Esophagus muscularis mucosa (tissue), 4 donors: Measurements from ENCODE around the gene ARHGEF6. TPM values are rescaled to one million over a fixed set of nuclear protein-coding genes. Genes with fewer than 3 reads are reported as not detected.

ENCODE experiments used
- DNase-seq: peaks from one replicate; pipeline ENCODE4 v3.0.0-alpha.2; 2017; ENCODE audit errors: extremely low spot score
- H3K27ac ChIP-seq, 4 donors: fragments of 200-600 bp; sonication (generic); replicated peaks in 1 of 4; 1 replicate in 3 of 4; 2 replicates in 1 of 4; pipeline ENCODE4 v1.5.1; 2016 to 2019; ENCODE audit warnings: mild to moderate bottlenecking in 1 of 4
- H3K27me3 ChIP-seq, 4 donors: fragments of 200-600 bp; sonication (generic); one replicate each; pipeline versions ENCODE4 v1.5.1 to v1.6.0; 2016 to 2019
- H3K36me3 ChIP-seq, 4 donors: fragments of 200-600 bp; sonication (generic); one replicate each; pipeline ENCODE4 v1.5.1; 2016 to 2019
- H3K4me1 ChIP-seq, 4 donors: fragments of 200-600 bp; sonication (generic); one replicate each; pipeline ENCODE4 v1.5.1; 2016 to 2019
- H3K4me3 ChIP-seq, 4 donors: fragments of 200-600 bp; sonication (generic); 1 replicate in 2 of 4; 2 replicates in 2 of 4; pipeline ENCODE4 v1.5.1; 2016 to 2019; ENCODE audit warnings: mild to moderate bottlenecking in 4 of 4, moderate library complexity in 1 of 4
- H3K9me3 ChIP-seq, 4 donors: fragments of 200-600 bp; sonication (generic); 1 replicate in 3 of 4; 2 replicates in 1 of 4; pipeline ENCODE4 v1.5.1; 2016 to 2019
- CTCF ChIP-seq, 3 experiments: fragments of 200-600 bp in 2 of 3; fragments of 450-650 bp in 1 of 3; sonication (generic) in 2 of 3; IDR thresholded peaks; one replicate each; pipeline ENCODE4 v1.5.1; 2017 to 2019; ENCODE audit warnings: antibody characterized with exemption in 3 of 3, mild to moderate bottlenecking in 2 of 3, moderate library complexity in 1 of 3
- EP300 ChIP-seq: sonication (generic); formaldehyde crosslinking; IDR thresholded peaks from one replicate; pipeline ENCODE4 v1.6.1; 2017; ENCODE audit warnings: antibody characterized with exemption
- POLR2A ChIP-seq: fragments of 450-650 bp; IDR thresholded peaks from one replicate; pipeline ENCODE4 v1.6.1; 2017; ENCODE audit warnings: antibody characterized with exemption, moderate library complexity, mild to moderate bottlenecking, low read depth
- POLR2AphosphoS5 ChIP-seq, 2 donors: sonication (generic); formaldehyde crosslinking; IDR thresholded peaks; one replicate each; pipeline ENCODE4 v1.6.1; 2017; ENCODE audit warnings: antibody characterized with exemption in 2 of 2
- WGBS: methylation state at CpG from one replicate; pipeline ENCODE4 v1.1.5; 2018; 5-methylcytosine and 5-hydroxymethylcytosine counted together
- intact Hi-C: fragments of 100-400 bp; cut with DNase I; formaldehyde crosslinking; loops from one replicate; pipeline ENCODE4 v1.15.1; 2023
- total RNA-seq, 4 donors: library from RNA; depleted of rRNA; stranded (reverse); fragments of >200 nt; gene quantifications; one replicate each; pipeline versions ENCODE4 v1.1.0 to v1.2.1, GENCODE V29; 2016

The ARHGEF6 gene
- total RNA-seq, 4 donors from 2014 or later: 13.4 to 16.4 (median 15.0) TPM

GRCh38 chrX:136636121-136636520 is 144.6 kb downstream of the ARHGEF6 start:
- no peaks in the 10 kb centered on the region for H3K4me1 ChIP-seq
- H3K9me3 ChIP-seq: no peaks in the 10 kb centered on the region
- intact Hi-C loops: no loop called here
- TF ChIP-seq CTCF (IDR thresholded peaks at IDR 0.05) (no peak), POLR2A (no peak), EP300 (no peak), POLR2AphosphoS5 (IDR thresholded peaks at IDR 0.05) (no peak)
- no peak overlapping the region for H3K27ac ChIP-seq
- WGBS: 29% methylated on average over 3 of the region's 3 CpGs
- no peaks in the 10 kb centered on the region for H3K27me3 ChIP-seq
- H3K4me3 ChIP-seq: no peak overlapping the region
- H3K36me3 ChIP-seq: no peaks in the 10 kb centered on the region
- no peak for DNase-seq

GRCh38 chrX:136635235-136635634 is 145.5 kb downstream of the ARHGEF6 start:
- no peak for DNase-seq
- whole genome bisulfite sequencing: 77% methylated on average over 6 of the region's 6 CpGs
- Histone ChIP-seq H3K4me3 (no peak overlapping the region), H3K27ac (no peak overlapping the region), H3K36me3 (no peaks in the 10 kb centered on the region), H3K4me1 (no peaks in the 10 kb centered on the region), H3K9me3 (no peaks in the 10 kb centered on the region), H3K27me3 (no peaks in the 10 kb centered on the region)
- intact Hi-C loops: no loop called here
- no peak for TF ChIP-seq CTCF (IDR thresholded peaks at IDR 0.05)
- TF ChIP-seq POLR2AphosphoS5 (IDR thresholded peaks at IDR 0.05): no peak
- no peak for TF ChIP-seq EP300
- TF ChIP-seq POLR2A: no peak

GRCh38 chrX:136630881-136631280 is 149.9 kb downstream of the ARHGEF6 start:
- H3K36me3 ChIP-seq: no peaks in the 10 kb centered on the region
- no peak for DNase-seq
- no peak for TF ChIP-seq POLR2AphosphoS5 (IDR thresholded peaks at IDR 0.05)
- no peak for TF ChIP-seq CTCF (IDR thresholded peaks at IDR 0.05)
- TF ChIP-seq EP300: no peak
- TF ChIP-seq POLR2A: no peak
- H3K27ac ChIP-seq: no peak overlapping the region
- no peaks in the 10 kb centered on the region for H3K4me1 ChIP-seq
- H3K27me3 ChIP-seq: no peaks in the 10 kb centered on the region
- intact Hi-C loops: no loop called here
- H3K9me3 ChIP-seq: no peaks in the 10 kb centered on the region
- WGBS: 33% methylated on average over 1 of the region's 1 CpG
- no peak overlapping the region for H3K4me3 ChIP-seq

- no peak overlapping the region for H3K4me3 ChIP-seq
- WGBS: 65% methylated on average over 6 of the region's 6 CpGs
Observed at GRCh38 chrX:136629084-136629750, 151.5 kb downstream of the ARHGEF6 start.

More at GRCh38 chrX:136629084-136629750, 151.5 kb downstream of the ARHGEF6 start:
- Histone ChIP-seq H3K27me3 (no peaks in the 10 kb centered on the region), H3K4me1 (no peaks in the 10 kb centered on the region), H3K27ac (no peak overlapping the region), H3K36me3 (no peaks in the 10 kb centered on the region), H3K9me3 (no peaks in the 10 kb centered on the region)
- no peak for DNase-seq
- TF ChIP-seq POLR2AphosphoS5 (IDR thresholded peaks at IDR 0.05) (no peak), EP300 (no peak), CTCF (IDR thresholded peaks at IDR 0.05) (no peak), POLR2A (no peak)
- intact Hi-C loops: no loop called here
